Stimulated activated CD4-positive, alpha-beta T cell treated with anti-CD3 and anti-CD28 coated beads, Interleukin-12 subunit alpha, Interleukin-12 subunit beta, amount 100 ng/mL, for 48 hours (primary cell): ENCODE data around the gene ATP13A4.
"Not testable (repeated sequence)": the region's sequence is repeated elsewhere in the genome, so short reads cannot be mapped to it uniquely, and the experiment has no call there.

Experiments used
- DNase-seq, 3 donors: peaks; one replicate each; pipeline ENCODE4 v3.0.0-alpha.2; 2020; ENCODE audit warnings: low read depth in 2 of 3, low spot score in 1 of 3

Gene ATP13A4

DNA sequence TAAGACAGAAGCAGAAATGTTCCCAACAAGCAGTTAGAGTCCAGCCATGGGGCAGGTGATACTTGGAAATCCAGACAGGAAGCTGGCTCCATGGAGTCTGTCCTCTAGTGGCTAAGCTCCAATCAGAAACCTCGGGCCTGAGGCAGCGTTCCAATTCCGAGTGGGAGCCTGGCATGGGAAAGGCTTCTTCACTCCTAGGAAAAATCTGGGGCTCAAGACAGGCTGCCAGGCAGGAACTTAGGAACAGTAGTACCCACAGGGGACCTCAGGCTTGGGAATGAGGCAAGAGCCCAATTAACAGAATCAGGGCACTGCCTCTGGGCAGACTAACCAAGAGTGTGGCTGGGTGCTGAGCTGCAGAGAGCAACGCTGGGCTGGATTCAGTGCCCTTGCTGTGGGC lies 6.2 kb upstream of the ATP13A4 start:
- no peak for DNase-seq

DNA sequence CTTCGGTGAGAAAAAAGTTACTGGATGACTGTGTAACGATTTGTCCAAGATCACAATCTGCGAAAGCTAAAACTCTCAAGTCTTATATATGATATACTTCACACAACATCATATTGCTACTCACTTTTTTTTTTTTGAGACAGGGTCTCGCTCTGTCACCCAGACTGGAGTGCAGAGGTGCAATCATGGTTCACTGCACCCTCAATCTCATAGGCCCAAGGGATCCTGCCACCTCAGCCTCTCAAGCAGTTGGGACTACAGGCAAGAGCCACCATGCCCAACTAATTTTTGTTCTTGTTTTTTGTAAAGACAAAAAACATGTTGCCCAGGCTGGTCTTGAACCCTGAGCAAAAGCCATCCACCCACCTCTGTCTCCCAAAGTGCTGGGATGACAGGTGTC lies 5.4 kb upstream of the ATP13A4 start:
- DNase-seq = no peak

DNA sequence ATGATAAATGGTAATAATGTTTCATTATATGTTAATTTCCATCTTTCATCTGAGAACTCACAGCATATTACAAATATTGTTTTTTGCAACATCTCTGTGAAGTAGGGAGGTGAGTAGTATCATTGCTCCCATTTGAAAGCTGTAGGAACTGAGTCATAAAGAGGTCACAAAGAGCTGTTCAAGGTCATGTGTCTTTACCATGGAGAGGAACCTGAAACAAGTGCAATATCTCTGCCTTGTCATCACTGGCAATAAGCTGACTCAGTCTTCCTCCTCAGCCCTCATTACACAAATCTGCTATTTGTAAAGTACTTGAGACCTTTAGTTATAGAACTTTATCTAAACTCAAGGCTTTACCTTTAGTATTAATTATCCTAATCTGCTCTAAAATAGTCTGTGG lies 4.4 kb upstream of the ATP13A4 start:
- DNase-seq = no peak

DNA sequence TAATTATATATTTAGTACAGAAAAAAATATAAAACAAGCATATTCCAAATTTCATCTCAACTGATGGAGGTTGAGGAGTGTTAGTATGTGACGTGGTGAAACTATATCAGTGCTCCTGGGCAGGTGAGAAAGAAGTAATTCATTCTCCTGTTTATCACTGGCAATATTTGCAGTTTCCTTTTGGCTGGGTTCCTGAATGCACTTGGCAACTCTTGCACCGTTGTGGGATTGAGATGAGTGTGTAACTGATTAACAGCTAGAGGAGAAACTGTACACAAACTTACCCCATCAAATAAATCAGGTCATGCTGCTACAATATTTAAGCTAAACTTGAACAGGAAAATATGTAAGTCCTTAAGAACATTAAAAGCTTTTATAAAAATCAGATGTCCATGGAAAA lies 2.1 kb upstream of the ATP13A4 start:
- DNase-seq = no peak

DNA sequence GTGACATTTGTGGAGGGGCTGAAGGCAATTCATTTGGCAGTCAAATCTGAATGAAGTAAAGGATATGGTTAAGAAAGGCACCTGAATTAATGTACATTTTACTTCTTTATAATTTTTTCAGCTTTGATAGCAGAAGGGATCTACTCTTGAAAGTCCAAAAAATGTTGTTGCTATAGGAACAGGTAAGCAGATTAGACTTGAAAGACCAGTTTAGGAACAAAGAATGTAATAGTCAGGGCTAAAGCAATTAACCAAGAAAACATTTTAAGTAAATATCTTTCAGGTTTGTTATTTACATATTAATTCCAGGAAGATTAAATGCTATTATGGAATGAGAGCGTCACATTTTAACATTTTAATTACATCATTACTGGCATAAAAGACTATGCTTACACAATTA lies 1.1 kb downstream of the ATP13A4 start:
- DNase-seq = no peak

DNA sequence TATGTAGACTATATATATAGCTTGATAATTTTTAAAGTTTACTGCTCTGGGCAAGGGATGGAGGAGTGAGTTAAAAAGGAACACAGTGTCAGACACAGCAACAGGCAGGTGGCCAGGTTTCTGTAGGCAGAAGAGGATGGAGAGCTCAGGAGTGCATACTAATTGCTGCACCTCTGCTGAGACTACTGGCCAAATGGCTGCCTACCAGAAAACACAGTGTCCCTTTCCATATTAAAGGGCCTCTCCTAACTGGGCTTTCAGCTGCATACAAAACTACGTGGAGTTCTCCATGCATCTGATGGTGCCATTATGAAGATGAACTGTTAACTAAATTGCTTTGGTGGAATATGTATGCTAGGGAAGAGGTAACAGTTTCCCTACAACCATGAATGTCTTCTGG lies 1.8 kb downstream of the ATP13A4 start:
- DNase-seq = no peak

DNA sequence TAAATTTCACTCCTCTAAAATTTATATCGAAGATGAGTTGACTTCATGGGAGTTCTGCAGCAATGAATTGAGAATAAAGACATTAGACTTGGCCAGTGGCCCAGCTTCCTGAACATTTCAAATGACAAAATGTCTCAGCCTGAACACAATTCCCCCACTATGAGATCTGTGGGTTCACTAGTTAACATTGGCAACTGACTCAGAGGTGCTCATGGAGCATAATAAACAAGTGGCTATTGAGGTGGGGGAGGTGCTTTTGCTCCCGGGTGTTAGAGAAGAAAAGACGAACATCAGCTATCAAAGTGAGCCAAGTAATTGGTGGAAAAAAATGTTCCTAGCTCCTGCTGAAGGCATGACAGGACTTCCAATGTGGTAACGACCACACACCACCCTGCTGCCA lies 6.3 kb downstream of the ATP13A4 start:
- DNase-seq = no peak

DNA sequence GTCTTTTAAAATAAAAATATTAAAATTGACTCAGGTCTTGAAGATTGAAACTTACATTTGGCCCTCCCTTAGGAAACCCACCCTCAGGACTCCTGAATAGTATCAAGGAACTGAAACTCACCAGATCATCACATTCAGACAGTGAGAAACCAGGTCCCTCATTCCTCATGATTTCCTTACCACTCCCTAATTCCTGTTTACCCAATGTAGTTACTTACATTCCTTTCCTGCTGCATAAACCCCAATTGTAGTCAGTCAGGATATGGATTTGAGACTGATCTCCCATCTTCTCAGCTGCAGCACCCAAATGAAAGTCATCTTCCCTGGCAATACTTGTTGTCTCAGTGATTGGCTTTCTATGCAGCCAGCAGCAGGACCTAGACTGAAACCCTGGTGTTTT lies 8.6 kb downstream of the ATP13A4 start:
- DNase-seq = no peak

DNA sequence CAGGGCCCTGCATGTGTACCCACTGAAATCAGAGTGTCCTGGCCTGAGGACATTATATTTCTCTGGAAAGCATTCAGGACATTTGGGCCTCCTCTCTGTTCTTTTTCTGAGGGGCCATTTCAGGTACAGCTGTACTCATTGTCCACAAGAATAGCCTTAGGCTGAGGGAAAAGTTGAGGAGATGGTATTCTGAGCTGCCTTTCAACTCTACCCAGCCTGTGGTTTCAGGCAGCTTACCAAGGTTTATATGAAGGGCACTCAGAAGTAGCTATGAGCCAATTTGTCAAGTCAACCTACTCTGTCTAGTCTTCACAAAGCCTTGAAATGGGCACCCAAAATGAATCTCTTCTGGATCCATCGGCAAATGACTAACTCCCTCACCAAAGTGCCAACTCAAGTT lies 9.4 kb downstream of the ATP13A4 start:
- DNase-seq = no peak

DNA sequence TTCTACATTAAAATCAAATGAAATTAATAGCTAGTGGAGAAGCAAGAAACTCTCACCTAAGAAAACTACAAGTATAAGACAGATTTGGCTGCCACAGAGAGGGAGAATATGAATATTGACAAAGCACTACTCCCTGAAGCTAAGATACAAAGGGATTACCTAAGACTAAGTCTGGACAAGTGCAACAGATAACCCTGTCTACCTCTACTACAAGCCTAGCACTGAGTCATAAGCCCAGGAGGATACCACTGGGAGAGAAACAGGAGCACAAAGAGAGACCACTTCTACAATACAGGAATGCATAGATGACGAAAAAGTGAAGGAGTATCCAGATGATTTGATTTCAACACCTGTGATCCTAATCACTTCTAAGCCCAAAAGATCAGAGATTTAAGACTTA lies 10.4 kb downstream of the ATP13A4 start:
- no peak for DNase-seq

DNA sequence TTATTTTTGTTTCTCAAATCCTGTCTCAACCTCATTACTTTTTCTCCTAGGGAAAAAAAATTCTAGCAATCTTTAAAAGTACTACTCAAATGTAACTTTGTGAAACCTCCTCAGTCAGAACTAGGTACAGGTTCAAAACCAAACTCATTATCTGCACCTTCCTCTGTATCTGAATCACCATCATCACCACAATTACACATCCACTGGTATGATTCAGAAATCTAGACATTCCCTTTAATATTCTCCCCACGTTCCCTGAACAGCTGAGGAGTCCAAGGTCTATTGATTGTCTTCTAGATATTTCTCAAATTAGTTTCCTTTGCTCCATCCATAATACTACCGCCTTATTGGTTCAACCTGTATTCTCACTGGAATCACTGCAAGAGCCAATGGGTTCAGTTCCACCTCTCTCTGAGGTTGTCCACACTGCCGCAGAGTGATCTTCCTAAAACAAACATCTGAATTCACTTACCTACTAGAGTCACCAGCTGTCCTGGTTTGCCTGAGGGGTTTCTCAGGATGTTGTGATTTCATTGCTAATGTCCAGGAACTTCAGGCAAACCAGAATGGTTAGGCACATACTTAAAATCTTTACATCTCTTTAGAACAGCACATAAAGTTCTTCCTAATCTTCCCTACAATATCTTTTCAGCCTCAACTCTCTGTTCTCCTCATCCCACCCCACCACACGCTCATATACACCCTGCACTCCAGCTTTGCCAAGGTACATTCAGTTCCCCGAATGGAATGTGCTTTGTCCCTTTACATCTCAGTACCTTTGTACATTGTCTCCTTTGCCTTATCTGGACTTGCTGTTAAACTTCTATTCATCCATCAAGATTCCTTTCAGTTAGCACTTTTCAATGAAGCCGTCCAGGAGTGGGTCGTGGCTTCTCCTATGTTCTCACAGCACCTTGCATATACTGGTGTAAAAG lies 24.2 kb downstream of the ATP13A4 start:
- no peak for DNase-seq

DNA sequence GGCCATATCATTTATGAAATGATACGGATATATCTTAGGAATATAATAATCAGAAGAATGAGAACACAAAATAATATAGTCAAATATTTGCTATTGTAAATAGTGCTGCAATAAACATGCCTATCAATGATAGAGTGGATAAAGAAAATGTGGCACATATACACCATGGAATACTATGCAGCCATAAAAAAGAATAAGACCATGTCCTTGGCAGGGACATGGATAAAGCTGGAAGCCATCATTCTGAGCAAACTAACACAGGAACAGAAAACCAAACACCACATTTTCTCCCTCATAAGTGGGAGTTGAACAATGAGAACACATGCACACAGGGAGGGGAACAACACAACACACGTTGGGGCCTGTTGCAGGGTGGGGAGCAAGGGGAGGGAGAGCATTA lies 28.6 kb downstream of the ATP13A4 start:
- not testable (repeated sequence) for DNase-seq

DNA sequence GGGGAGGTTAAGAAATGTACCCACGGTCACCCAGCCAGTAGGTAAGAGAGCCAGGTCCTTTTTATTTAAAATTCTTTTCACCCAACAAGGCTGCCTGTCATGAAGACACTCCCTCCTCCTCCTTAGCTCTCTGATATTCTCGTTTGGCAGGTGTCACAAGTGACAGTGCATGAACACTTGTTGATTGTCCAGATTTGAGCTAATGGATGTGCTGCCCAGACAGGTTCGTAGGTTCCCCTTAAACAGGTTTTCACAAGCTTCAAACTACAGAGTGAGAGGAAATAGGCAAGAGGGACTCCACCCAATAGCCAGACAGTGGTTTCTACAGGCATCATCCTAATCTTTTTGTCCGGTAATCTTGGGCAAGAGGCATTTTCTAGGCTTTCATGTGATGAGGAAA lies 32.2 kb downstream of the ATP13A4 start:
- no peak for DNase-seq

DNA sequence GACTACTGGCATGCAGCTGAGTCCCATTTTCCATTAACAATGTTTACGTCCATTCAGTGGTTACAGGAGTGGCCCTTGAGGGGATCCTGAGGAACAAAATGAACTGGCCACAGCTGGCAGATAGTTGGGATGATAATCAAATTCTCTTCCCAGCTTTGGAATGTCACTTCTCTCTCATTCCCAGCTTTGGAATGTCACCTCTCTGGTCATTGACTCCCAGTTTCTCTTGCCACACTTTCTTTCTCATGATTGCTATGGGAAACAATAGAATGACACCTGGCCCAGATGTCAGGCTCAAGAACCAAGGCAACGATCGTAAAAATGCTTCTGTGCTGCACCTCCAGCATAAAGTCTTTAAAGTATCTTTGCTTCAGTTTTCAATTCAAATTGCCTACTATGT lies 34.0 kb downstream of the ATP13A4 start:
- DNase-seq = no peak

DNA sequence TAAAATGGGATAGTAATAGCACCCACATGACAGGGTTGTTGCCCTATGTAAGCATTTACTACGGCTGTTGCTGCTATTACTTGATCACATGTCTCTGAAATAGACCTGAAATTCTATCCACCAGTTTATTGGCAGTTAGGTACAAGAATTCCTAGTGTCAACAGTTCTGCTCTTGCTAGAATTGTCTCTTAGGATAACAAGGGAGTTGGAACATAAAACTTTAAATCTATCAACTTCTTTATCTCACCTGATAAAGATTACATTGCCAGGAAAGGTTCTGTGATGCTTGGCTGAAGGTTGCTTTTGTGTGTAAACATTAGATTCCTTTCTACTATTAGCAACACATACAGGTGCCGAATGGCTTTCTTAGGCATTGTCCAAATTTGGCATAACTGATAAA lies 38.7 kb downstream of the ATP13A4 start:
- DNase-seq = no peak

DNA sequence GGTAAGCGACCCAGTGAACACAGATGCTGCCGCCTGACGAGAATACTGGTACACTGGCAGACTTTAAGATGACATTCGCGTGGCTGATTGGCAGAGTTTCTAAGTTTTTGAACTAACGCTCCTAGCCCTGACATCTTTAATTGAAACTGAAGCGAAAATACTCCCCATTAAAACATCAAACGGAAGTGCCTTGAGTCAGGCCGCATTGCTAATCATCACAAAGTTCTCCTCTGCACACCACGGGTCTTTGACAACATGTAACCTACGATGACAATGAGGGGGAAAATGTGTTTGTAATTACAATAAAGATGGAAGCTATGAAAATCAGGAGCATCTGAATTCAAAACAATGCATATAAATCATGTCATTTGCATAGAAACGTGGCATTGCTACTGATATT lies 44.5 kb downstream of the ATP13A4 start:
- no peak for DNase-seq

DNA sequence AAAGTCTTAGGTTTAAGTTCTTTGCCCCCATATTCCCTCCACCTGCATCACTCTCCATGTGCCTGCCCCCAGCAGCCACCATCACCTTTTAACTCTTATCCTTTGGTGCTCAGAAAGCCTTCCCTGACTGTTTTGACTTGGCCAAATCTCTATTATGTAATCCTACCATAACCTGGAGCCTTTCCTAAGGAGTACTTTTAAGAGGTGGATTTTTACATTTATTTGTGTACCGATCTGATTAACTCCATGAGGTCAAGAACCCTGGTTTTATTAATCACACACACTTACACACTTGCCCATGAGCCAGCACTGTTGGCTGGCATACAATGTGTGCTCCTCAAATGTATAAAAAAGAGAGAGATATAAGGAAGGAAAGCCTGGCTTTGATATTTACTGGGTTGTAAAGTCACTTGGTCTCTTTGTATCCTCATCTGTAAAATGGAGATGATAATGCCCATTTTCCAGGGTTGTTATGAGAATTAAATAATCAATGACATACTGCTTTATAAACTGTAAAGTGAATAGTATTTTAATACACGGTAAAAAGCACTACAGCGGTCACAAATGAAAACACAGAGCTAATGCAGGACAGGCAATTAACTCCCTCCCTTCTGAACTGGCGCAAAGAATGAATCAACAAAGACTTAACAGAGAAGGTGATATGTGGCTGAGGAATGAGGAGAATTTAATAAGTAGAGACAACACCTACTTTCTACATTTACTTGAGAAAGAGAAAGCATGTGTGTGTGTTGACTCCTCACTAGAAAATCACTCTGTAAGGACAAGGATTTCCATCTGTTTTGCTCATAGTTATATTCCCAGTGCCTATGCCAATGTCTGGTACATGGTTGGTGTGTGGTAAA lies 45.4 kb downstream of the ATP13A4 start:
- DNase-seq = no peak

DNA sequence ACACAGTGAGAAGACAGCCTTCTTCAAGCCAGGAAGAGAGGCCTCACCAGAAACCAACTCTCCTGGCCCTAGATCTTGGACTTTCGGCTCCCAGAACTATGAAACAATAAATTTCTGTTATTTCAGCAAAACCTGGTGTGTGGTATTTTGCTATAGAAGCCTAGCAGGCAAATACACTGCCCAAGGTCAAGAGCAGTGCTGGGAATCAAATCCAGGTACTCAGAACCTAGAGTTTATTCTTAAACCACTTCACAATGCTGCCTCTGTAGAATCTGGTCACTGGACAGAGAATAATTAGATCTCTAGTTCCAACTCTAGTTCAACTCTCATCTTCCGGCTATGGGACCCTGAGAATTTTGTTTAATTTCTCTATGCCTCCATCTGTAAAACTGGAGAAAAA lies 46.6 kb downstream of the ATP13A4 start:
- no peak for DNase-seq

DNA sequence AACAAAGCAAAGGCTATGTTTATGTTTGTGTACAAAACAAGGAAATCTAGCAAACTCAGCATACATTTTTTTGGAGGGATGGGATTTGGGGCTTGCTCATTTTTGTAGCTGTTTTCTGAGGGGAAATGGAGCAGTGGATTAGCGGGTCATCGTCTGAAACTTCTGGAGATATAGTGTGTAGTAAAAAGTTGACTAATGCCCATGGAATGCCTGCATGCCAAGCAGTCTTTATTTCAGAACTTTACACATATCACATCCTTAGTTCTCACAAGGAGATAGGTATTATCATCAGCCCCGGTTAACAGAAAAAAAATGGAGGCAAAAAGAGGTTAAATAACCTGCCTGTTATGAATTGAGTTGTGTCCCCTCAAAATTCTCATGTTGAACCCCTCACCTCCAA lies 47.1 kb downstream of the ATP13A4 start:
- DNase-seq = no peak

DNA sequence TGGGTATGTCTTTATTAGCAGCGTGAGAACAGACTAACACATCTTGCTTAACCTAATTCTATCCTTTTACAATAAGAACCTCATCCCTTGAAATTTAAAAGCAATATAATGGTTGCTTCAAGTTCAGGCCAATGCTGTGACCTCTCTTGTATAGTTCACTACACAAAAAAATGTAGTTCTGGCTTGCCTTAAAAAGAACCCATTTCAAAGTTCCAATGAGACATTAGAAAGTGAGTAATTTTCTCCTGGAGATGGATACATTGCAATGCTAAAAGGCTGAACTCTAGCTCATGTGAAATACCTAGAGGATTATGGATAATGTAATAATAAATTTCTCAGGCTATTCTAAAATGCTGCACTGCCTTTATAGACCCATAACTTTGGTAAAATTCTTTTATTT lies 47.8 kb downstream of the ATP13A4 start:
- no peak for DNase-seq

DNA sequence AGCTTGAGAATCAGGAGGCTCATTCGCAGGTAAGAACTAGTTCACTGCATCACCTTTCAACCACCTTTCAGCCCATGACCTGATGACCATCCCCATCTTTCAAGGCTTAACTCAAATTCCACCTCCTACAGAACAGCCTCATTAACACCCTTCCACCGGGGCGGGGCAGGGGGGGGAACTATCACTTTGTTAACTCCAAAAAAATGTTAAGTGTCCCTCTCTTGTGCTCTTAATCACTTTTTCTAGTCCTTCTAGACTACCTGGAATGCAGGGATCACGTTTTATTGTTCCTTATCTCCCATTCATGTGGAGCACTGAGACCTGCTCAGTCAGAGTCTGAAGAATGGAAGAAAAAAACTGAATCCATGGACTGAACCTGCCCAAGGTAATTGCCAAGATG lies 51.8 kb downstream of the ATP13A4 start:
- DNase-seq = no peak

DNA sequence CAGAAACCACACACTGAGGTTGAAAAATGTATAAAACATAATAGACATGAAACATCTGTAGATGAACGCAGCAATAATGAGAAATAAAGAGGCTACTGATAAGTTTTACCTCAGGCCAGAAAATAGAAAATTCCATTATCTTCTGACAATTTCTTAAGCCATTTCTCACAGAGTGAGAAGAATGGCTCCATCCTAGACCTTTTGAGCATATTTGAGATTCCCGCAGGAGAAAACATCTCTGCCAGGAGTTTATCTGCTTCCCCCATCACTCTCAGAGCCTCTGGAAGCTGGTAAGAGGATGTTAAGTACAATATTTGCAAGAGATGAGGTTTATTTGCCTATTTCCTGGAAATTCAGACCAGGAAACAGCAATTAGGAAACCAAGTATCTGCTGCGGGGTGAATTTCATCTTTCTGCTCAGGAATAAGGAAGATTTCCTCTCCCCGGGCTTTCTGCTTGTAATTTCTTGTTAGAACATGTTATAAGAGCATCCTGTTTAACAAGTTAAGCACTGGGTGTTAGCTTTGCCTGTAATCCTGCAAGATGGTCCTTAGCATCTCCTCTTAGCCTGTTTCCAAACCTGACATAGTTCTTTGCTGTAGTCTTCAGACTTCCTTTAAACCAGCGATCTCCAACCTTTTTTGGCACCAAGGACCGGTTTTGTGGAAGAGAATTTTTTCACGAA lies 54.8 kb downstream of the ATP13A4 start:
- no peak for DNase-seq
